ENCODE data around the gene FYN.

FYN gene

GRCh38 chr6:111799576-111800258 lies 73.5 kb downstream of the FYN start:
- no peaks in the 10 kb centered on the region for H3K9me3 ChIP-seq (ENCODE audit: insufficient read depth, low read length)
- no peak overlapping the region for H3K27ac ChIP-seq (ENCODE audit: low read depth, low read length)
- no peaks in the 10 kb centered on the region for H3K27me3 ChIP-seq (ENCODE audit: low read length)
- no peak for TF ChIP-seq CTCF (IDR thresholded peaks at IDR 0.05; ENCODE audit: insufficient read depth, low read length, poor library complexity, severe bottlenecking)
- TF ChIP-seq EZH2phosphoT487 (conservative IDR thresholded peaks at IDR 0.05; ENCODE audit: low read length): no peak
- H3K9me2 ChIP-seq (replicated peaks; ENCODE audit: insufficient read depth, low read length): no peaks in the 10 kb centered on the region
- no peaks in the 10 kb centered on the region for H3F3A ChIP-seq (ENCODE audit: insufficient read depth)
- no peak overlapping the region for H3K4me3 ChIP-seq (ENCODE audit: insufficient read depth, low read length, poor library complexity, severe bottlenecking)
- no peaks in the 10 kb centered on the region for H3K79me2 ChIP-seq (ENCODE audit: insufficient read depth, low read length)
- H3K4me2 ChIP-seq (ENCODE audit: low read depth, low read length, poor library complexity, severe bottlenecking): no peak overlapping the region
- no peak overlapping the region for H3K9ac ChIP-seq (ENCODE audit: low read length)
- H2AFZ ChIP-seq (ENCODE audit: low read depth, low read length, severe bottlenecking): no peak overlapping the region
- no peaks in the 10 kb centered on the region for H4K20me1 ChIP-seq (ENCODE audit: low read depth, low read length)
- H3K36me3 ChIP-seq (ENCODE audit: low read length): no peaks in the 10 kb centered on the region

- Histone ChIP-seq H3F3A (ENCODE audit: insufficient read depth) (no peaks in the 10 kb centered on the region), H4K20me1 (ENCODE audit: low read depth, low read length) (no peaks in the 10 kb centered on the region), H3K36me3 (ENCODE audit: low read length) (no peaks in the 10 kb centered on the region), H3K79me2 (ENCODE audit: insufficient read depth, low read length) (no peaks in the 10 kb centered on the region), H3K27ac (ENCODE audit: low read depth, low read length) (no peak overlapping the region), H3K9me3 (ENCODE audit: insufficient read depth, low read length) (no peaks in the 10 kb centered on the region), H3K9me2 (replicated peaks; ENCODE audit: insufficient read depth, low read length) (no peaks in the 10 kb centered on the region), H3K4me2 (ENCODE audit: low read depth, low read length, poor library complexity, severe bottlenecking) (no peak overlapping the region), H2AFZ (ENCODE audit: low read depth, low read length, severe bottlenecking) (no peak overlapping the region), H3K27me3 (ENCODE audit: low read length) (no peaks in the 10 kb centered on the region), H3K4me3 (ENCODE audit: insufficient read depth, low read length, poor library complexity, severe bottlenecking) (no peak overlapping the region), H3K9ac (ENCODE audit: low read length) (no peak overlapping the region)
- no peak for TF ChIP-seq CTCF (IDR thresholded peaks at IDR 0.05; ENCODE audit: insufficient read depth, low read length, poor library complexity, severe bottlenecking)
- no peak for TF ChIP-seq EZH2phosphoT487 (conservative IDR thresholded peaks at IDR 0.05; ENCODE audit: low read length)
These were observed 74.9 kb downstream of the FYN start for GRCh38 chr6:111798281-111798725.

GRCh38 chr6:111796310-111796918 lies 76.8 kb downstream of the FYN start:
- no peak for TF ChIP-seq CTCF (IDR thresholded peaks at IDR 0.05; ENCODE audit: insufficient read depth, low read length, poor library complexity, severe bottlenecking)
- TF ChIP-seq EZH2phosphoT487 (conservative IDR thresholded peaks at IDR 0.05; ENCODE audit: low read length): no peak
- Histone ChIP-seq H3K9me3 (ENCODE audit: insufficient read depth, low read length) (no peaks in the 10 kb centered on the region), H4K20me1 (ENCODE audit: low read depth, low read length) (no peaks in the 10 kb centered on the region), H3K27me3 (ENCODE audit: low read length) (no peaks in the 10 kb centered on the region), H3F3A (ENCODE audit: insufficient read depth) (no peaks in the 10 kb centered on the region), H3K4me3 (ENCODE audit: insufficient read depth, low read length, poor library complexity, severe bottlenecking) (no peak overlapping the region), H3K79me2 (ENCODE audit: insufficient read depth, low read length) (no peaks in the 10 kb centered on the region), H3K9ac (ENCODE audit: low read length) (no peak overlapping the region), H3K4me2 (ENCODE audit: low read depth, low read length, poor library complexity, severe bottlenecking) (no peak overlapping the region), H3K36me3 (ENCODE audit: low read length) (no peaks in the 10 kb centered on the region), H3K27ac (ENCODE audit: low read depth, low read length) (no peak overlapping the region), H2AFZ (ENCODE audit: low read depth, low read length, severe bottlenecking) (no peak overlapping the region), H3K9me2 (replicated peaks; ENCODE audit: insufficient read depth, low read length) (no peaks in the 10 kb centered on the region)

Measured in SU-DHL-6 (cell line).